NB4 (cell line): ENCODE measurements around the gene ZNF454.

Experiments
- CTCF ChIP-seq: IDR thresholded peaks from one replicate; pipeline ENCODE4 v1.5.1; 2012; ENCODE audit warnings: low read depth, low read length
- POLR2A ChIP-seq: IDR thresholded peaks from 2 replicates; pipeline ENCODE4 v1.6.1; 2011; ENCODE audit warnings: mild to moderate bottlenecking; ENCODE audit not compliant: insufficient read length; ENCODE audit errors: extremely low read depth

- TF ChIP-seq CTCF (no peak), POLR2A (no peak)
Observed at GRCh38 chr5:178994580-178995340, 53.8 kb downstream of the ZNF454 start, which contains the start of gene GRM6.
